GM13976 (cell line): Measurements from ENCODE around the gene LHX3.

Source experiments
- DNase-seq: peaks from one replicate; pipeline ENCODE4 v3.0.0; 2012; ENCODE audit warnings: low spot score
- in situ Hi-C: fragments of 300-500 bp; cut with MboI; formaldehyde crosslinking; loops from one replicate; pipeline ENCODE4 v1.12.0; 2022; ENCODE audit warnings: low sequenced_read_pairs, mixed read lengths, inconsistent platforms; ENCODE audit not compliant: unreplicated experiment
- TF ChIP-seq, protein P1 (sequence below): IDR thresholded peaks from 2 replicates; pipeline ENCODE4 v1.5.1; 2012; ENCODE audit warnings: borderline replicate concordance, mild to moderate bottlenecking; ENCODE audit not compliant: insufficient read depth; ENCODE audit errors: extremely low read depth, missing control alignments, control extremely low read depth

The LHX3 gene

GRCh38 chr9:136235709-136236455 lies 31.0 kb upstream of the LHX3 start:
- DNase-seq = no peak
- TF ChIP-seq, protein P1, sequence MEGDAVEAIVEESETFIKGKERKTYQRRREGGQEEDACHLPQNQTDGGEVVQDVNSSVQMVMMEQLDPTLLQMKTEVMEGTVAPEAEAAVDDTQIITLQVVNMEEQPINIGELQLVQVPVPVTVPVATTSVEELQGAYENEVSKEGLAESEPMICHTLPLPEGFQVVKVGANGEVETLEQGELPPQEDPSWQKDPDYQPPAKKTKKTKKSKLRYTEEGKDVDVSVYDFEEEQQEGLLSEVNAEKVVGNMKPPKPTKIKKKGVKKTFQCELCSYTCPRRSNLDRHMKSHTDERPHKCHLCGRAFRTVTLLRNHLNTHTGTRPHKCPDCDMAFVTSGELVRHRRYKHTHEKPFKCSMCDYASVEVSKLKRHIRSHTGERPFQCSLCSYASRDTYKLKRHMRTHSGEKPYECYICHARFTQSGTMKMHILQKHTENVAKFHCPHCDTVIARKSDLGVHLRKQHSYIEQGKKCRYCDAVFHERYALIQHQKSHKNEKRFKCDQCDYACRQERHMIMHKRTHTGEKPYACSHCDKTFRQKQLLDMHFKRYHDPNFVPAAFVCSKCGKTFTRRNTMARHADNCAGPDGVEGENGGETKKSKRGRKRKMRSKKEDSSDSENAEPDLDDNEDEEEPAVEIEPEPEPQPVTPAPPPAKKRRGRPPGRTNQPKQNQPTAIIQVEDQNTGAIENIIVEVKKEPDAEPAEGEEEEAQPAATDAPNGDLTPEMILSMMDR = no peak
- in situ Hi-C loops = no loop called here

DNA sequence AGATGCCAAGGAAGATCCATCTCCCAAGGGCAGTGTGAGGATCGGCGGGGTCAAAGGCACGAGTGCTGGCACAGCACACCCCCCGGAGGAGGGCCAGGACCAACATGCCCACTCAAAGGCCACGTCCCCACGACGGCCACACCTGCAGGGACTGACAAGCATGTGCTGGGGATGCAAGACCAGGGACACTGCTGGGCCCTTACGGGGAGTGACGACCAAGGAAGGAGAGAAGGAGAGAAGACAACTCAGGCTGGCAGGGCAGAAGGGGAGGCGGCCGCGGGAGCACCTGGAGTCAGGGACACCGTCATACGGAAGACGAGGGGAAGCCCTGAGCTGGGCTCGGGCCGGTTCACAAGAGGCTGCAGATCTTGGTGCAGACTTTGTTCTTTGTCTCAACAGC lies 30.2 kb upstream of the LHX3 start:
- in situ Hi-C loops = no loop called here
- no peak for DNase-seq
- TF ChIP-seq, protein P1 = no peak

DNA sequence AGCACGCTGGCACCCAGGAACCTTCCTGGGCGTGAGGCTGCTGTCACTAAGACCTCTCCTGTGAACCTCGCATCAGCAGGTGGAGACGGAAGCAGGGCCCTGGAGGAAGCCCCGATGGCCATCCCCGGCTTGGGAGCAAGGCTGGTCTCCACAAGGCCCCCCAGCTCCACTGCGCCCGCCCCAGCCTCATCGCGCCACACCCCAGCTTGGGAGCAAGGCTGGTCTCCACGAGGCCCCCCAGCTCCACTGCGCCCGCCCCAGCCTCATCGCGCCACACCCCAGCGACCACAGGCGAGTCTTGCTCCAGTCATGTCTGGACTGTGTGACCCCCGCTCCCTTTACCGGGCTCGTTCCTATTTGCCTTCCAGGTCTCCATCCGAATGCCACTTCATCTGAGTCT lies 29.7 kb upstream of the LHX3 start:
- in situ Hi-C loops = no loop called here
- TF ChIP-seq, protein P1 = no peak
- no peak for DNase-seq

DNA sequence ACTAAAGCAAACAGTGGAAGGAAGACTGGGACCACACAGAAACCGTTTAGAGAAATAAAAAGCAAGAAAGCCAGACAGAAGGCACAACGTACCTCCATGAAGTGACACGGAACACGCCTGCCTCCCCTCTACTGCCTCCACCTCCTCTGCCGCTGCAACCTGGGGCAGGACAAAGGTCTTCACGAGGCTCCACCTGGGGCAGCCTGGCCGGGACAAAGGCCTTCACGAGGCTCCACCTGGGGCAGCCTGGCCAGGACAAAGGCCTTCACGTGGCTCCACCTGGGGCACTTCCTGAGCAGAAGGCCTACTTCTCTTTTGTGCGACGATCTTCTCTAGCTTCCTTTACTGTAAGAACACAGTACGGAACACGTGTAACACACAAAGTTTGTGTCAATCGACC lies 28.9 kb upstream of the LHX3 start:
- DNase-seq = no peak
- in situ Hi-C loops = no loop called here
- TF ChIP-seq, protein P1 = no peak

GRCh38 chr9:136233411-136233810 lies 28.5 kb upstream of the LHX3 start:
- in situ Hi-C loops = no loop called here
- TF ChIP-seq, protein P1 = no peak
- no peak for DNase-seq

DNA sequence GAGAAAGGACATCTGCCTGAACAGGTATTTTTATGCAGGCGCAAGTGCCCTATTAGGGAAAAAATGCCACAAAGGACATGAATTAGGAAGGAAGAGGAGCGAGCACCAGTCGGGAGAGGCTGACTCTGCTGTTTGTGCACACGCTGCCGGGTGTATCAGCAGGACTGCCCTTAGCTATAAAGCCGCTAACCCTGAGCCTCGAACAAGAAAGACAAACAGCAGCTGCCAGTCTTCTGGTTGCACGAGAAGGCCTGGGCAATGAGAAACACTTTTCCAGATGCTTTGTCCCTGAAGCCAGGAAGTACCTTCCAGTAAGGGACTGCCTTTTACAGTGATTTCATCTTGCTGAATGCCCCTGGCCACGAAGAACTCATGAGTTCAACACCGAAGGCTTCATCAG lies 28.0 kb upstream of the LHX3 start:
- TF ChIP-seq, protein P1 = no peak
- in situ Hi-C loops = no loop called here
- no peak for DNase-seq
